ENCODE results near the gene IL2RA. TPM values are rescaled to one million over a fixed set of nuclear protein-coding genes. Genes with fewer than 3 reads are reported as not detected.

IL2RA gene
- total and polyA plus RNA-seq, 8 donors = 0.11 to 4.1 (median 0.33) TPM

GRCh38 chr10:6035931-6036575, 26.1 kb downstream of the IL2RA start:
- no peak for ATAC-seq
- no peak overlapping the region for H3K4me3 ChIP-seq
- intact Hi-C loops (cut with DNase I) = no loop called here
- peaks cover 0 to 17% of the 10 kb centered on the region in 2 donors for H3K4me1 ChIP-seq
- H3K27ac ChIP-seq = no peak overlapping the region
- DNase-seq = no peak
- no peaks in the 10 kb centered on the region for H3K27me3 ChIP-seq
- TF ChIP-seq, protein P1, sequence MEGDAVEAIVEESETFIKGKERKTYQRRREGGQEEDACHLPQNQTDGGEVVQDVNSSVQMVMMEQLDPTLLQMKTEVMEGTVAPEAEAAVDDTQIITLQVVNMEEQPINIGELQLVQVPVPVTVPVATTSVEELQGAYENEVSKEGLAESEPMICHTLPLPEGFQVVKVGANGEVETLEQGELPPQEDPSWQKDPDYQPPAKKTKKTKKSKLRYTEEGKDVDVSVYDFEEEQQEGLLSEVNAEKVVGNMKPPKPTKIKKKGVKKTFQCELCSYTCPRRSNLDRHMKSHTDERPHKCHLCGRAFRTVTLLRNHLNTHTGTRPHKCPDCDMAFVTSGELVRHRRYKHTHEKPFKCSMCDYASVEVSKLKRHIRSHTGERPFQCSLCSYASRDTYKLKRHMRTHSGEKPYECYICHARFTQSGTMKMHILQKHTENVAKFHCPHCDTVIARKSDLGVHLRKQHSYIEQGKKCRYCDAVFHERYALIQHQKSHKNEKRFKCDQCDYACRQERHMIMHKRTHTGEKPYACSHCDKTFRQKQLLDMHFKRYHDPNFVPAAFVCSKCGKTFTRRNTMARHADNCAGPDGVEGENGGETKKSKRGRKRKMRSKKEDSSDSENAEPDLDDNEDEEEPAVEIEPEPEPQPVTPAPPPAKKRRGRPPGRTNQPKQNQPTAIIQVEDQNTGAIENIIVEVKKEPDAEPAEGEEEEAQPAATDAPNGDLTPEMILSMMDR (IDR thresholded peaks at IDR 0.05) = no peak
- H3K36me3 ChIP-seq = no peaks in the 10 kb centered on the region
- H3K9me3 ChIP-seq = peaks cover 0 to under 1% of the 10 kb centered on the region in 2 donors

- ATAC-seq (no peak), DNase-seq (no peak)
- Histone ChIP-seq H3K36me3 (no peaks in the 10 kb centered on the region), H3K4me1 (peaks cover 0 to 17% of the 10 kb centered on the region in 2 donors), H3K27ac (no peak overlapping the region), H3K4me3 (no peak overlapping the region), H3K9me3 (peaks cover 0 to 9% of the 10 kb centered on the region in 2 donors), H3K27me3 (no peaks in the 10 kb centered on the region)
- intact Hi-C loops (cut with DNase I) = no loop called here
- TF ChIP-seq, protein P1 (IDR thresholded peaks at IDR 0.05) = no peak
Observed at GRCh38 chr10:6035101-6035834, 26.9 kb downstream of the IL2RA start.

- Histone ChIP-seq H3K9me3 (peaks cover 0 to 9% of the 10 kb centered on the region in 2 donors), H3K4me3 (no peak overlapping the region), H3K36me3 (no peaks in the 10 kb centered on the region), H3K27ac (peak overlapping the region; percentile 14 to 26), H3K4me1 (peaks cover 0 to 17% of the 10 kb centered on the region in 2 donors), H3K27me3 (no peaks in the 10 kb centered on the region)
- DNase-seq (no peak), ATAC-seq (no peak)
- intact Hi-C loops (cut with DNase I) = no loop called here
- TF ChIP-seq, protein P1 (IDR thresholded peaks at IDR 0.05) = no peak
Observed at GRCh38 chr10:6034371-6034770, 27.8 kb downstream of the IL2RA start.

DNA sequence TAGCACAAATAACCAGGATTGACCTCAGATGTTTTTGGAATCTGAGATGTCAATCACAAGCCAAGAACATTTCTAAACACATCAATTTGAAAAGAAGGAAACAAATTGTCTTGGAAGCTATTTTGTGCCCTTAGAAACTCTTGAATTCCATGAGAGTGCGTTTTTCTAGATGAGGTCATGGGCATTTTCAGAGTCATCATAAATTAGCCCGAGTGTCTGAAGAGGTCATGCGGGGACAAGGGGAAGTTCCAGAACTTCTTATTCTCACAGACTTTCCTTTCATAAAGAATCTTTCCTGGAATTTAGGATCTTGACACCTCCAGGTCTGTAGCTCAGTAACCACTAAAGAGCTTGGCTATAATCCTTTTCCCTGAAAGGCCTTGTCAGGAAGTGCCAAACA, 28.2 kb downstream of the IL2RA start:
- intact Hi-C loops (cut with DNase I) = no loop called here
- peak; percentile 65 for ATAC-seq

DNA sequence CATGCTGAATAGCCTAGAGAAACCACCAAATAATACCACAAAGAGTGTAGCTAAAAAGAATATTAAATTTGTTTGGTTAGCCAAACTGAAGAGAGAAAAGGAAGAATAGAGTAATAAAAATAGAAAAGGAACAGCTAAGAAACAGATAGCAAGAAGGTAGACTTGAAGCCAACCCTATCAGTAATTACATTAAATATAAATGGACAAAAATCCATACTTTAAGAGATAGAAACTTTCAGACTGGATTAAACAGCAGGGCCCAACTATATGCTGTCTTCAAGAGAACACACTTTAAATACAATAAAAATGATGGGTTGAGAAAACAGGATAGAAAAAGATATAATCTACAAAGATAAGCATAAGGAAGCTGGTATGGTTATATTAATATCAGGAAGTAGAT, 31.2 kb downstream of the IL2RA start:
- intact Hi-C loops (cut with DNase I) = no loop called here
- peaks cover 0 to 9% of the 10 kb centered on the region in 2 donors for H3K9me3 ChIP-seq
- no peak for ATAC-seq

More for the DNA sequence above, 28.2 kb downstream of the IL2RA start:
- TF ChIP-seq, protein P1 (IDR thresholded peaks at IDR 0.05) = no peak
- DNase-seq = no peak
- Histone ChIP-seq H3K4me3 (no peak overlapping the region), H3K4me1 (peaks cover 0 to 17% of the 10 kb centered on the region in 2 donors), H3K9me3 (peaks cover 0 to 9% of the 10 kb centered on the region in 2 donors), H3K27me3 (no peaks in the 10 kb centered on the region), H3K36me3 (no peaks in the 10 kb centered on the region), H3K27ac (peak overlapping the region in 1 of 2 donors; percentile 14)

More for the DNA sequence above, 31.2 kb downstream of the IL2RA start:
- no peak overlapping the region for H3K4me3 ChIP-seq
- no peak for DNase-seq
- H3K27me3 ChIP-seq = no peaks in the 10 kb centered on the region
- peaks cover 0 to 17% of the 10 kb centered on the region in 2 donors for H3K4me1 ChIP-seq
- TF ChIP-seq, protein P1 (IDR thresholded peaks at IDR 0.05) = no peak
- H3K27ac ChIP-seq = no peak overlapping the region
- no peaks in the 10 kb centered on the region for H3K36me3 ChIP-seq

All from left lung (tissue), 10 donors.